Measurements from ENCODE around the gene PHACTR4.
"Not testable (repeated sequence)": the region's sequence is repeated elsewhere in the genome, so short reads cannot be mapped to it uniquely, and the experiment has no call there.

GRCh38 chr1:28514445-28514933 is 144.9 kb downstream of the PHACTR4 start:
- not testable (repeated sequence) for TF ChIP-seq CTCF, ZNF629, ZBTB44 (tag by site-specific recombination; IDR thresholded peaks at IDR 0.05)

All from HEK293 (cell line).